HFFc6 (cell line): ENCODE data around the gene GH1. TPM values are rescaled to one million over a fixed set of nuclear protein-coding genes. Genes with fewer than 3 reads are reported as not detected.

Experiments
- DNase-seq: peaks from one replicate; pipeline ENCODE4 v3.0.0-alpha.2; 2018
- H3K27ac Mint-ChIP-seq: 2 replicates; pipeline ENCODE4 v1.8.0; 2020; ENCODE audit warnings: mild to moderate bottlenecking, mixed read lengths
- H3K27me3 Mint-ChIP-seq: 2 replicates; pipeline ENCODE4 v1.8.0; 2021; ENCODE audit warnings: mild to moderate bottlenecking, moderate library complexity, mixed read lengths; ENCODE audit not compliant: insufficient read depth
- H3K36me3 Mint-ChIP-seq: 2 replicates; pipeline ENCODE4 v1.8.0; 2021; ENCODE audit warnings: low read depth, mixed read lengths
- H3K4me1 Mint-ChIP-seq: 2 replicates; pipeline ENCODE4 v1.8.0; 2020; ENCODE audit warnings: low read depth, mixed read lengths
- H3K4me3 Mint-ChIP-seq: 2 replicates; pipeline ENCODE4 v1.8.0; 2020; ENCODE audit warnings: mild to moderate bottlenecking, moderate library complexity, mixed read lengths
- H3K9me3 Mint-ChIP-seq: 2 replicates; pipeline ENCODE4 v1.8.0; 2020; ENCODE audit warnings: mild to moderate bottlenecking, mixed read lengths
- total RNA-seq, 6 experiments: library from RNA; stranded (reverse); fragmentation: NEBNext Ultra II Directional; extraction: Animal tissue kit (Norgen Biotek cat#: 25700); gene quantifications; 2 replicates in 1 of 6; 3 replicates in 5 of 6; pipeline ENCODE4 v1.2.3, GENCODE V29; 2021
- TF ChIP-seq, protein P1 (sequence below): fragments of 200-600 bp; sonication (generic); IDR thresholded peaks from 2 replicates; pipeline ENCODE4 v1.5.0; 2021; ENCODE audit warnings: antibody characterized with exemption, mild to moderate bottlenecking

GH1 gene
- total RNA-seq, 6 experiments from 2014 or later = not detected

- H3K27me3 Mint-ChIP-seq = peaks cover 3% of the 10 kb centered on the region
- H3K4me3 Mint-ChIP-seq = no peak overlapping the region
- H3K4me1 Mint-ChIP-seq = peaks cover 17% of the 10 kb centered on the region
- H3K9me3 Mint-ChIP-seq = no peaks in the 10 kb centered on the region
- no peak for DNase-seq
- H3K27ac Mint-ChIP-seq = no peak overlapping the region
- no peaks in the 10 kb centered on the region for H3K36me3 Mint-ChIP-seq
- TF ChIP-seq, protein P1, sequence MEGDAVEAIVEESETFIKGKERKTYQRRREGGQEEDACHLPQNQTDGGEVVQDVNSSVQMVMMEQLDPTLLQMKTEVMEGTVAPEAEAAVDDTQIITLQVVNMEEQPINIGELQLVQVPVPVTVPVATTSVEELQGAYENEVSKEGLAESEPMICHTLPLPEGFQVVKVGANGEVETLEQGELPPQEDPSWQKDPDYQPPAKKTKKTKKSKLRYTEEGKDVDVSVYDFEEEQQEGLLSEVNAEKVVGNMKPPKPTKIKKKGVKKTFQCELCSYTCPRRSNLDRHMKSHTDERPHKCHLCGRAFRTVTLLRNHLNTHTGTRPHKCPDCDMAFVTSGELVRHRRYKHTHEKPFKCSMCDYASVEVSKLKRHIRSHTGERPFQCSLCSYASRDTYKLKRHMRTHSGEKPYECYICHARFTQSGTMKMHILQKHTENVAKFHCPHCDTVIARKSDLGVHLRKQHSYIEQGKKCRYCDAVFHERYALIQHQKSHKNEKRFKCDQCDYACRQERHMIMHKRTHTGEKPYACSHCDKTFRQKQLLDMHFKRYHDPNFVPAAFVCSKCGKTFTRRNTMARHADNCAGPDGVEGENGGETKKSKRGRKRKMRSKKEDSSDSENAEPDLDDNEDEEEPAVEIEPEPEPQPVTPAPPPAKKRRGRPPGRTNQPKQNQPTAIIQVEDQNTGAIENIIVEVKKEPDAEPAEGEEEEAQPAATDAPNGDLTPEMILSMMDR = no peak
These were observed 41.8 kb upstream of the GH1 start for GRCh38 chr17:63960430-63960829.

DNA sequence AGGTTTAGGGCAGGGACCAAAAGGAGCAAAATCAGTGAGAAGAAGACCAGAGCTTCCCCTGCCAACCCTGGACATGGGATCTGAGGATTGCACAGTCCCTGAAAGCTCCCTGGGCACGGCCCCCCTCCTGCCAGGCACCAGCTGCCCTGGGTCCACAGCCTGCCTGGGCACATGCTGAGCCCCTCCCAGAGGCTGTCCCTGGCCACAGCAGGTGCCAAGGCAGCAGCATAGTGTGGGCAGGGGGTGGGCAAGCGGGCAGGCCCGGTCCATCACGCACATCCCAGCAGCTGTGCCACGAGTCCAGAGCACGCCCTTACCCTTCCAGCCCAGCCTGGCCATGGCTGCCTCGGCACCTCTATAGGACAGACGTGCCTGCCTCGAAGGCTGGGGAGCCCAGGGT is 41.4 kb upstream of the GH1 start:
- Mint-ChIP-seq H3K4me3 (no peak overlapping the region), H3K27ac (no peak overlapping the region), H3K4me1 (peaks cover 17% of the 10 kb centered on the region), H3K27me3 (peaks cover 3% of the 10 kb centered on the region), H3K36me3 (no peaks in the 10 kb centered on the region), H3K9me3 (no peaks in the 10 kb centered on the region)
- no peak for DNase-seq
- TF ChIP-seq, protein P1 = no peak

- H3K36me3 Mint-ChIP-seq = no peaks in the 10 kb centered on the region
- H3K9me3 Mint-ChIP-seq = no peaks in the 10 kb centered on the region
- peaks cover 12% of the 10 kb centered on the region for H3K27me3 Mint-ChIP-seq
These were observed 37.8 kb upstream of the GH1 start for GRCh38 chr17:63956296-63956920.

GRCh38 chr17:63955791-63956190 is 37.2 kb upstream of the GH1 start:
- H3K4me3 Mint-ChIP-seq = no peak overlapping the region
- DNase-seq = no peak
- no peaks in the 10 kb centered on the region for H3K9me3 Mint-ChIP-seq
- TF ChIP-seq, protein P1 = no peak
- H3K4me1 Mint-ChIP-seq = peaks cover 17% of the 10 kb centered on the region
- H3K27me3 Mint-ChIP-seq = peaks cover 12% of the 10 kb centered on the region
- no peak overlapping the region for H3K27ac Mint-ChIP-seq
- H3K36me3 Mint-ChIP-seq = no peaks in the 10 kb centered on the region

More at GRCh38 chr17:63956296-63956920, 37.8 kb upstream of the GH1 start:
- Mint-ChIP-seq H3K27ac (no peak overlapping the region; the same call in 1 of the 2 replicates), H3K4me3 (no peak overlapping the region), H3K4me1 (peaks cover 17% of the 10 kb centered on the region)
- peak; percentile 59 for DNase-seq
- TF ChIP-seq, protein P1 = no peak

GRCh38 chr17:63955232-63955631 is 36.6 kb upstream of the GH1 start:
- DNase-seq = no peak
- H3K27me3 Mint-ChIP-seq = peaks cover 12% of the 10 kb centered on the region
- no peaks in the 10 kb centered on the region for H3K36me3 Mint-ChIP-seq
- TF ChIP-seq, protein P1 = no peak
- H3K4me3 Mint-ChIP-seq = no peak overlapping the region
- no peaks in the 10 kb centered on the region for H3K9me3 Mint-ChIP-seq
- peaks cover 17% of the 10 kb centered on the region for H3K4me1 Mint-ChIP-seq
- H3K27ac Mint-ChIP-seq = no peak overlapping the region
